K562 (cell line): ENCODE results near the gene PAFAH1B1. TPM values are rescaled to one million over a fixed set of nuclear protein-coding genes. Genes with fewer than 3 reads are reported as not detected.

ENCODE experiments used
- ATAC-seq: fragments of 200-7000 bp; cut with Tn5 transposase; 3 replicates; pipeline ENCODE4 v1.9.1; 2020; ENCODE audit warnings: moderate library complexity
- BruUV-seq: library from RNA; stranded (reverse); fragments of 400-500 nt; replicated peaks from 2 replicates; lab custom pipeline; 2021; lab: Mats Ljungman, UMichigan
- CTCF ChIA-PET: fragments of 300-600 bp; formaldehyde crosslinking; extraction: SDS; loops from one replicate; lab custom pipeline; 2021; ENCODE audit warnings: low intra/inter-chr PET ratio; lab: Yijun Ruan, JAX
- POLR2A ChIA-PET: fragments of 300-600, 350-650 bp; sonication (Branson Sonifier 250); formaldehyde crosslinking; extraction: SDS; loops from one replicate; lab custom pipeline; 2021; ENCODE audit warnings: antibody characterized with exemption, inconsistent platforms; lab: Yijun Ruan, JAX
- DNase-seq, 4 experiments: peaks; one replicate each; pipeline versions ENCODE4 v3.0.0 to v3.0.0-alpha.2; 2011 to 2018; ENCODE audit warnings: low spot score in 3 of 4, mixed read lengths in 3 of 4; ENCODE audit errors: extremely low read depth in 1 of 4
- FAIRE-seq: peaks from 2 replicates; lab custom pipeline; 2011; peaks lifted over from hg19 to GRCh38; lab: Jason Lieb, UNC
- H2AFZ ChIP-seq: 2 replicates; pipeline ENCODE4 v1.6.0; 2011; ENCODE audit warnings: low read depth, low read length, control low read depth, inconsistent platforms
- H3K27ac ChIP-seq: fragments of 200-600 bp; 3 replicates; pipeline ENCODE4 v1.8.0; 2011; ENCODE audit warnings: low read depth, mild to moderate bottlenecking, control low read depth, inconsistent platforms, low read length, moderate library complexity, mixed read lengths; ENCODE audit errors: extremely low read depth
- H3K27me3 ChIP-seq, 2 experiments: fragments of 300-600 bp in 1 of 2; 2 replicates in 1 of 2; 3 replicates in 1 of 2; pipeline versions ENCODE4 v1.6.0 to v1.8.0; 2011; ENCODE audit warnings: inconsistent platforms in 2 of 2, low read length in 2 of 2, mild to moderate bottlenecking in 1 of 2, mixed read lengths in 1 of 2, moderate library complexity in 1 of 2; ENCODE audit not compliant: control insufficient read depth in 2 of 2, insufficient read depth in 2 of 2
- H3K36me3 ChIP-seq: fragments of 300-600 bp; 3 replicates; pipeline ENCODE4 v1.8.0; 2011; ENCODE audit warnings: mild to moderate bottlenecking, low read length, inconsistent platforms; ENCODE audit not compliant: control insufficient read depth, insufficient read depth
- H3K4me1 ChIP-seq, 2 experiments: fragments of 200-600 bp in 1 of 2; replicated peaks in 1 of 2; 2 replicates in 1 of 2; 3 replicates in 1 of 2; pipeline versions ENCODE4 v1.5.1 to v1.8.0; 2011; ENCODE audit warnings: inconsistent platforms in 2 of 2, low read length in 2 of 2, mild to moderate bottlenecking in 1 of 2, mixed read lengths in 1 of 2, moderate library complexity in 1 of 2; ENCODE audit not compliant: control insufficient read depth in 2 of 2, insufficient read depth in 2 of 2
- H3K4me2 ChIP-seq: 2 replicates; pipeline ENCODE4 v1.6.1; 2011; ENCODE audit warnings: low read length, control low read depth, inconsistent platforms, mixed read lengths; ENCODE audit not compliant: insufficient read depth
- H3K4me3 ChIP-seq: fragments of 200-600 bp; sonication (generic), shearing (Covaris generic); 2 replicates; pipeline ENCODE4 v1.5.1; 2016; ENCODE audit warnings: control low read depth, inconsistent platforms
- H3K79me2 ChIP-seq: fragments of 200-600 bp; 3 replicates; pipeline ENCODE4 v1.8.0; 2011; ENCODE audit warnings: low read length, inconsistent platforms; ENCODE audit not compliant: control insufficient read depth, insufficient read depth
- H3K9ac ChIP-seq, 2 experiments: 2 replicates each; pipeline versions ENCODE4 v1.6.0 to v1.6.1; 2011; ENCODE audit warnings: low read depth in 2 of 2, low read length in 2 of 2, control low read depth in 1 of 2, inconsistent platforms in 1 of 2, mild to moderate bottlenecking in 1 of 2, mixed read lengths in 1 of 2; ENCODE audit not compliant: insufficient read depth in 1 of 2
- H3K9me1 ChIP-seq: one replicate; pipeline ENCODE4 v1.6.0; 2011; ENCODE audit warnings: inconsistent platforms, mild to moderate bottlenecking, low read length, moderate library complexity; ENCODE audit not compliant: control insufficient read depth, insufficient read depth
- H3K9me3 ChIP-seq: replicated peaks from 2 replicates; pipeline ENCODE4 v1.5.1; 2011; ENCODE audit warnings: low read depth, low read length, inconsistent platforms; ENCODE audit not compliant: control insufficient read depth, insufficient read depth
- H4K20me1 ChIP-seq: replicated peaks from 2 replicates; pipeline ENCODE4 v1.6.1; 2011; ENCODE audit warnings: low read length, inconsistent platforms, mixed read lengths; ENCODE audit not compliant: control insufficient read depth, insufficient read depth
- POLR2G ChIP-seq: fragments of 200-400 bp; formaldehyde crosslinking; IDR thresholded peaks from 2 replicates; pipeline ENCODE4 v1.6.1; 2017; ENCODE audit warnings: low read depth, mild to moderate bottlenecking, antibody characterized with exemption, low read length, moderate library complexity
- ZNF239 ChIP-seq: fragments of 250-450 bp; sonication (Bioruptor Pico); IDR thresholded peaks from 2 replicates; pipeline ENCODE4 v1.4.0; 2020; ENCODE audit warnings: mild to moderate bottlenecking
- WGBS: fragments of 100-300 bp; shearing (Covaris generic); methylation state at CpG from one replicate; pipeline ENCODE4 v1.1.6; 2016; ENCODE audit warnings: low coverage, mixed read lengths; ENCODE audit not compliant: insufficient coverage; ENCODE audit errors: missing lambda C conversion rate; 5-methylcytosine and 5-hydroxymethylcytosine counted together
- in situ Hi-C: fragments of 300-500 bp; cut with MboI; formaldehyde crosslinking; loops from 4 replicates; pipeline ENCODE4 v1.15.0; 2018; ENCODE audit warnings: inconsistent platforms, mixed read lengths
- intact Hi-C: fragments of 100-400 bp; cut with micrococcal nuclease; formaldehyde crosslinking; loops from 2 replicates; pipeline ENCODE4 v1.14.2; 2022
- polyA plus RNA-seq, 8 experiments: library from polyadenylated mRNA; depleted of rRNA in 4 of 8; stranded (reverse) in 5 of 8; unstranded in 3 of 8; fragments of >200 nt; fragmentation: Nextera tagmentation in 2 of 8; fragmentation: Illumina TruSeq in 1 of 8; extraction: Ambion mirVana in 2 of 8; extraction: Trizol in 1 of 8; gene quantifications; 2 replicates each; pipeline versions ENCODE4 v1.2.1 to v1.2.3, GENCODE V29; 2011 to 2014; ENCODE audit warnings: inconsistent platforms in 1 of 8, missing spikeins in 1 of 8
- total RNA-seq, 7 experiments: library from RNA; depleted of rRNA in 6 of 7; stranded (reverse); fragments of >200 nt in 6 of 7; fragmentation: Illumina TruSeq in 2 of 7; extraction: Trizol in 2 of 7; gene quantifications; 2 replicates each; pipeline versions ENCODE4 v1.2.1 to v1.2.3, GENCODE V29; 2011 to 2021; ENCODE audit warnings: low replicate concordance in 1 of 7

The PAFAH1B1 gene
- total and polyA plus RNA-seq, 9 of the 15 experiments (the other 6 are each of a cell fraction or from before 2014, with no cell fraction given): 23.3 to 66.4 (median 40.2) TPM

GRCh38 chr17:2694381-2695242 is 101.2 kb downstream of the PAFAH1B1 start:
- Histone ChIP-seq H3K4me2 (no peak overlapping the region), H3K27me3 (no peaks in the 10 kb centered on the region), H3K27ac (no peak overlapping the region), H3K4me1 (peaks cover 0 to 44% of the 10 kb centered on the region in 2 experiments; a peak in 2 of 5 replicates), H4K20me1 (no peaks in the 10 kb centered on the region), H2AFZ (no peak overlapping the region), H3K9me1 (no peaks in the 10 kb centered on the region), H3K9me3 (no peaks in the 10 kb centered on the region), H3K9ac (no peak overlapping the region), H3K79me2 (no peaks in the 10 kb centered on the region), H3K36me3 (peaks cover 82% of the 10 kb centered on the region; the same call in 1 of the 3 replicates), H3K4me3 (no peak overlapping the region)
- WGBS: 92% methylated on average over 7 of the region's 42 CpGs
- ATAC-seq (no peak), DNase-seq (no peak), FAIRE-seq (no peak)
- TF ChIP-seq POLR2G (0 out of 2 replicates have a peak, but pooled peaks have one; percentile 26), ZNF239 (CRISPR knock-in tag) (no peak)
- intact Hi-C loops: no loop called here
- in situ Hi-C loops: no loop called here
- CTCF ChIA-PET: no interaction called here
- BruUV-seq: no TSS peak
- POLR2A ChIA-PET: interaction anchor here (0.6 to 1.3 kb wide), 4 partner anchors 9 to 39 kb away, joined by 3 to 4 read pairs (median 4); no protein-coding TSS in a partner anchor
